Dermis microvascular lymphatic vessel endothelial cell (primary cell): ENCODE measurements around the gene ARVCF. TPM values are rescaled to one million over a fixed set of nuclear protein-coding genes. Genes with fewer than 3 reads are reported as not detected.

Experiments
- DNase-seq, 2 donors: peaks; one replicate each; pipeline versions ENCODE4 v3.0.0 to v3.0.0-alpha.2; 2010; ENCODE audit warnings: low read depth in 2 of 2
- total RNA-seq: library from RNA; depleted of rRNA; stranded (reverse); fragments of >200 nt; gene quantifications from 2 replicates; pipeline ENCODE4 v1.2.1, GENCODE V29; 2014

Gene ARVCF
- total RNA-seq, 1 donor from 2014 or later, result 60.0 TPM

DNA sequence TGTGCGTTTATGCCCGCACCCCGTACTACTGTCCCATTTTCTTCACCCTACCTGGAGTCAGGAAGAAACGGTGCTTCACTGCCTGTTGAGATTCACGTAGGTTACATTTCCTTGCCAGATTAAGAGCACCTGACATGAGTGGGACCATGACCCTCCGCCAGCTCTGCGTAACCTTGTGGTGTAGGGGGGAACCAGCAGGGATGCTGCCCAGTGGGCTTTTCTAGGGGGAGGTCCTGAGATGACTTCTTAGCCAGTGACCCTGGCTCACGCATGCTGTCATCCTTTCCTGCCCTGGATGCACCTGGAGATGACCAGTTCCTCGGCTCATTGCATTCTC lies 967 bp upstream of the ARVCF start:
- no peak for DNase-seq

- peak in 1 of 2 donors; percentile 38 for DNase-seq
Observed at GRCh38 chr22:20015971-20016733, 471 bp downstream of the ARVCF start.

- DNase-seq, result no peak
Observed at GRCh38 chr22:20015187-20015625, 1.4 kb downstream of the ARVCF start.

DNA sequence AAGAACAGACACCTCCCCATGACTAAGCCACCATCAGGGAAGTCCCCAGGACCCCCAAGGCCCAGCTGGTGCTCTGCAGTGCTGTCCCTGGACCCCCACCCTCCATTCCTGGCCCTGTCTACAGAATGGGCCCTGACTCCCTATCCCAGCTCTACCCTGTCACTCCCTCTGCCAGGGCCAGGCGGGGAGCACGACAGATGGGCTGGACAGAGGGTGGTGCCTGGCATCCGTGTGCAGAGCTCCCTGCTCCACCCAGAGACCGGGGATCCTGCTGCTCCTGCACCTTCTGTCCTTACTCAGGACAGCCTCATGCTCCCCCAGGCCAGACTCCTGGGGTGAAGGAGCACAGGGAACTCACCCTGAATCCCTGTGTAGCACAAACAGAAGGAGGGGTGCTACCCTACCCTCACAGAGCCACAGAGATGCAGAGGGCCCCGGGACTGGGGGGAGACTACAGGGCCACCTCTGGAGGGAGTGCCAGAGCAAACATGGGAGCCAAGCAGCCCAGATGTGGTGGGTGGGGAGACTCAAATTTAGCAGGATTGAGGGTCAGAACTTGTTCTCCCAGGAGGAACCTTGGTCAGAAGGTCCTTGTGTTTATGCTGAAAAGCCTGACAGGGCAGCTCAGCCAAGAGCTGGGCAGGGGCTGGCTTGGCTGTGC lies 2.0 kb downstream of the ARVCF start:
- DNase-seq, result no peak

GRCh38 chr22:20013382-20013871 lies 3.2 kb downstream of the ARVCF start:
- DNase-seq, result peak; percentile 46 to 75

DNA sequence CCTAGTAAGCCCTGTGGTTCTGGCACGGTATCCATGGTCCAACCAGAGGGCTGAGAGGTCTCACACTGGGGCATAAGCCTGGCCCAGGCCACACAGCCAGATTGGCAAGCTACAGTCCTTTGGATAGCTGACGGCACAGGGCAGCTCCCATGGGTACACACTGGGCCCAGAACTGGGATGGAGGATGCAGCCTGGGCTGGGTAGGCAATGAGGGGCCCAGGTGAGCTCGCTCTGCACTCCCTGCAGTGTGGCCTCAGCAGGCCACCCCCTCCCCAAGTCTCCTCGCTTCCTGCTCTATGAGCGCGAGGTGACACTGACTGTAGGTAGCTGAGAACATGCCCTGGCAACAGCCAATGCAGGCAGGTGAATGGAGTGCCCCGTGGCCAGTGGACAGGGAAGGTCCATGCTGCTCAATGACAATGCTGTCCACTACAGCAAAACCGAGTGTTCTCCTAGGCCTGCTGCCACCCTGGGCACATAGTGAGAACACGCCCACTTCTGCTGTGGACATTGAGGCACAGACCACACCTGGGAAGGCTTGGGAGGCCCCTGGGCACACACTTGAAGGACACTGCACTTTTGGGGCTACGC lies 3.8 kb downstream of the ARVCF start:
- DNase-seq, result no peak

DNA sequence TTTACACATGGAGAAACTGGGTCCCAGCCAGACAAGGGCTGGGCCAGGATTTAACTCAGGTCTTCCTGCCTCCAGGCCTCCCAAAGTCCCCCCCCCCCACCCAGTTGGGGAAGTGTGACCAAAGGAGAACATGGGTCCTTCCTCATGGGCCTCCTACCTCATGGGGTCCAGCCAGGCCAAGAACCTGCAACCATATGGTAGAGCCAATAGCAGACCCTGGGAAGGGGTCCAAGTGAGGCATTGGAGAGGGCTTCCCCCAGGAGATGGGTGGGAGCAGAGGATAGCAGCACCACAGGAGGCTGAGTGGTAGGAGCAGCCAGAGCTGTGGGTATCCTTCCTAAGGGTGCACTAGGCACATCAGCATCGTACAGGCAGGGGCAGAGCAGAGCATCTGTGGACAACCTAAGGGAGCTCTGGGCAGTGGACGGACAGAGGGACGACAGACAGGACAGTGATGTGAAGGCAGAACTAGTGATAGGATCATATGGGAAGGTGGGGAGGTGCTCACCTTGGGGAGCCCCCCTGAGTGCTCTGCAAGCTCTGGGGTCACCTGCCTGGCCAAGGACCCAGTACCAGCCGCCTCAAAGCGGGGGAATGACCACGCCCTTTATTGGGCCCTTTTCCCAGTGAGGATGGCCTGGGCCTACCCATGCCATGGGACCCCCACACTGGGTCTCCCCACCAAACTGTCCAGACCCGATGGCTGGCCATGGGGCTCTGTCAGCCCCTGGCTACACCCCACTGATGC lies 4.5 kb downstream of the ARVCF start:
- DNase-seq, result no peak

DNA sequence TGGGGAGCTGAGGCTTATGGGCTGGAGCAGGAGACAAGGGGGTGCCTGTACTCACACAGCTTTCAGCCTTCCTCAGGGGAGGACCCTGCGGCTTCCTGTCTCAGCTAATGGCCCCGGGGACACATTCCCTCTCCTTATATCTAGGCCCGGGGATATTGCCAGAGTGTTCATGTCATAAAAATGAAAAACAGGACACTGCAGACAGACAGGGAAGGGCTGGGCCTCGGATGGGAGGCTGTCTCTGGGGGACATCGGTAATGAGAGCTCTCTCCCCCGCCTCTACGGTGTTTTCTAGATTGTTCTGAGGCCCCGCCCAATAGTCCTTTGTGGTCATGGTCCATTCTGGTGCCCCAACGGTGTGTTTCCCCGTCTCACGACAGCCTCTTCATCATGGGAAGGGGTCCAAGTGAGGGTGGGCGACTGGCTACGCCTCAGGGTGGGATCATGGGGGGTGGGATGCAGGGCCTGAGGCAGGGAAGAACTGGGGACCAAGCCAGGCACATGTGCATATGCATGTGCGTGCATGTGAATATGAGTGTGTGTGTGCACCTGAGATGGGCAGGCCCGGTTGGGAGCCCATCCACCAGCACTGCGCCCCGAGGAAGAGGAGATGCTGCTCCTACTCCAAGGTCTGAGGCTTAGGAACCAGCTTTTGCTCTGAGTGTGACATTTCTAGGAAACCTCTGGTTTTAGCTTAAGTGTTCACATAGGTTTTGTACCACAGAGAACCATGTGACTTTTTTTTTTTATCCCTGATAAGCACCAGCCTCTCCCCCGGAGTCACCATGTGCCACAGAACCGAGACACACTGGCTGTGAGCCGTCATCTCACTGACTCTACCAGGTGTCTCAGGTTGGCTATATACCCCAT lies 5.3 kb downstream of the ARVCF start:
- no peak for DNase-seq

GRCh38 chr22:20010307-20011122 lies 6.1 kb downstream of the ARVCF start:
- no peak for DNase-seq

GRCh38 chr22:20009582-20010306 lies 6.9 kb downstream of the ARVCF start:
- no peak for DNase-seq

- DNase-seq, result no peak
Observed at GRCh38 chr22:20009018-20009491, 7.6 kb downstream of the ARVCF start.

- no peak for DNase-seq
Observed at GRCh38 chr22:20008221-20008995, 8.2 kb downstream of the ARVCF start.

DNA sequence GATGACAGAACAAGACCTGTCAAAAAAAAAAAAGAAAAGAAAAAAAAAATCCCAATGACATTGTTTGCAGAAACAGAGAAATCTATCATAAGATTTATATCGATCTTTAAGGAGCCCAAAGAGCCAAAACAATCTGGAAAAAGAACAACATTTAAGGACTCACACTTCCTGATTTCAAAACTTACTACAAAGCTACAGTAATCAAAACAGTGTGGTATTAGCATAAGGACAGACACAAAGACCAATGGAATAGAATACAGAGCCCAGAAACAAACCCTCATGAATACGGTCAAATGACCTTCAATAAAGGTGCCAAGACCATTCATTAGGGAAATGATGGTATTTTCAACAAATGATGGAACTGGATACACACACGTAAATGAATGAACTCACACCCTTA lies 12.2 kb downstream of the ARVCF start:
- DNase-seq, result no peak

DNA sequence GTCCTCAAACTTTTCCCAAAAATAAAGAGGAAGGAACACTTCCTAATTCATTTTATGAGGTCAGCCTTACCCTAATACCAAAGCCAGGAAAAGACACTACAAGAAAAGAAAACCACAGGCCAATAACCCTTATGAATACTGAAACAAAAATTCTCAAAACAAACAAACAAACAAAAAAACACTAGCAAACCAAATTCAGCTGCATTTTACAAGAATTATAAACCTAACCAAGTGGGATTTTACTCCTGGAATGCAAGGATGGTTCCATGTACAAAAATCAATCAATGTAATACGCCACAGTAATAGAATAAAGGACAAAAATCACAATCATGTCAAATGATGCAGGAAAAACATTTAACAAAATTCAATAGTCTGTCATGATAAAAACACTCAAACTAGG lies 13.3 kb downstream of the ARVCF start:
- no peak for DNase-seq

- peak in 1 of 2 donors; percentile 41 for DNase-seq
Observed at GRCh38 chr22:20002636-20003035, 14.0 kb downstream of the ARVCF start.

DNA sequence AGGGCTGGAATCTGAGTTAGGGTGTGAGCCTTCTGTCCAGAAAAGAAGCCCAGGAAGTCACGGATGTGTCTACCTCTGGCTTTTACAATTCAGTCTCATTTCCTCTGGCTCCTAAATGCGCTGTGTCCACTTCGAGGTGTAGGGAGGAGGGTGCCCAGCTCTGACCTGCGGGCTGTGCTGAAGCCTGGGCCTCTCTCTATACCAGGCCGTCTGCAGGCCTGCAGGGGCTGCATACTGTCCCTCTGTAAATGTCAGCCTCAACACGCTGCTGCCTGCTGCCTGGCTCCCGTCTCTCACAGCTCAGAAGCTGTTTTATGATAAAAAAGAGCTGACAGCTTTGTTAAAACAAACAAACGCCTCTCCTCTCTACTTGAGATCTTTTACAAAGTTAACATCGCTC lies 14.5 kb downstream of the ARVCF start:
- DNase-seq, result no peak

GRCh38 chr22:20001082-20001638 lies 15.5 kb downstream of the ARVCF start:
- peak in 1 of 2 donors; percentile 95 for DNase-seq
